Colon (tissue), 2 donors: Measurements from ENCODE around the gene SORBS1.

Experiments used
- FAIRE-seq: peaks from 2 replicates; lab custom pipeline; 2012; peaks lifted over from hg19 to GRCh38; lab: Jason Lieb, UNC
- donor health status: control.
- donor health status: control.

SORBS1 gene

DNA sequence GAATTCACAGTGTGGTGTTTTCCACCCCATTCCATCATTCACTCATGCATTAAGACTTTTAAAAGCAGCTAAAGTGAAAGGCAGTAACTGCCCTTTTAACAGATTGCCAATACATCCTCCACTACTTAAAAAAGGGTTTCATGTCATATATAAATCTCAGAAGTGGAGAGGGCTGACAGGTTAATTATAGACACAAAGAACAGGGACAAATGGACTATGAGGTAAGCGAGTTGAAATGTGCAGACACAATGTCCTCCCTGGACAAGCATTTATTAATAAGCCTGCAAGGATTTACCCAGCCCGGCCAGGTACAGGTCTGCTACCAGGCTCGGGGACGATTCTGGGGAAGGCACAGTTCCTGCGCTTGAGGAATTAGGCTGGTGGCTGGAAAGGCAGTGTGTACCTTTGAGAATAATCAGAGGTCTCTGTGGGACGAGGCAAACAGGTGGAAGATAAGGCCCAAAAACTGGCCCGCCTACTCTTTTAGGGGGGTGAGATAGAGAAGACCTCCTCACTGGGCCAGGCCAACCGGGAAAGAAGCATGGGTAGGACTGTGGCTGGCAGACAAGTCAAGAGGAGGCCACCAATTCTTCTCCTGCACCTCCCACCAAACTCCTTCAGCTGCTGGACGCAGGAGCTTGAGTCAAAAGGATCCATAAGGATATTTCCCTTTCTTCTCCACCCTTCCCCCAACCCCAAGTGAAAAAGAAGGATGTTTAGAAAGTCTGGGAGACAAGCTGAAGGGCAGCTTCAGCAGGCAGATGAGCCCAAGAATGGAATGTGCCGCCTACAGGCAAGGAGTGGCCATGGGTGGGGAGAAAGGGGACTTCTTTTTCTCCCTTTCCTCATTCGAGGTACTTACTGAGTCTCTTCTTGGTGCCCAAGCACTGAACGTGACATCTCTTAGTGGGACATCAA lies 271.9 kb downstream of the SORBS1 start:
- FAIRE-seq, result no peak

DNA sequence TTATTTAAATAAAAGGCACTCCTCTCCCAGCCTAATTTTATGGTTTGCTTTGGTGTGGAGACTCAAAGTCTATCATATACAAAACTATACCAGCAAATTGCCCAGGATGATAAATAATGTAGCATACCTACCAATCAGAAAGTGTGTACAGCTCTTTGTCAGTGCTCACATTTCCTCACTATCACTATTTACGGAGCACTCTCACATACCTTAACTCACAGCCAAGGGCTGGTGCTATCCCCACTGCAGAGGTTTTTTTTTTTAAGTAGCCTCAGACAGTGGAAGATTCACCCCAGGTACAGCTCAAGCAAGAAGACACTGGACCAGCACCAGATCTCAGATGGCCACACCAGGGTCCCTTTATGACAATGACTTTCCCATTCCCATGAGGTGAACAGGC lies 272.9 kb downstream of the SORBS1 start:
- no peak for FAIRE-seq

GRCh38 chr10:95287281-95287680 lies 273.9 kb downstream of the SORBS1 start:
- FAIRE-seq, result no peak

- no peak for FAIRE-seq
Observed at GRCh38 chr10:95286707-95287106, 274.5 kb downstream of the SORBS1 start.

- no peak for FAIRE-seq
Observed at GRCh38 chr10:95285556-95285955, 275.6 kb downstream of the SORBS1 start.

DNA sequence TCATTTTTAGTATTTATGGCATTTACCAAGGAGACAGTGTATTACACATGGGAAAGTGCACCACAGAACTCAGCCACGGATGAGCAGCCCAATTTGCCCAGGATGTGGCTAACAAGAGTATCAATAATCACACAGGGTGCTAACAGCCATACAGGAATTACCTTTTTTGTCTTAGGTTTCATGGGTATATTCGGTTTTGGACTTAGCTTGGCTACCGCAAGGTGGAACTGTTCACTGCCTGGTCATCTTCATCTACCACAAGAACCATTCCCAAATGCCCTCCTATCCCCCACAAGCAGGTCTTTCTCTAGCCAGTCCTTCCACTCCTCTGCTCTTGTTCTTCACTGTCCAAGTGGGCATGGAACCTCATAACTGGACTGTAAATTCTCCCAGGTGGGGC lies 276.4 kb downstream of the SORBS1 start:
- no peak for FAIRE-seq

- no peak for FAIRE-seq
Observed at GRCh38 chr10:95282107-95282506, 279.1 kb downstream of the SORBS1 start.

DNA sequence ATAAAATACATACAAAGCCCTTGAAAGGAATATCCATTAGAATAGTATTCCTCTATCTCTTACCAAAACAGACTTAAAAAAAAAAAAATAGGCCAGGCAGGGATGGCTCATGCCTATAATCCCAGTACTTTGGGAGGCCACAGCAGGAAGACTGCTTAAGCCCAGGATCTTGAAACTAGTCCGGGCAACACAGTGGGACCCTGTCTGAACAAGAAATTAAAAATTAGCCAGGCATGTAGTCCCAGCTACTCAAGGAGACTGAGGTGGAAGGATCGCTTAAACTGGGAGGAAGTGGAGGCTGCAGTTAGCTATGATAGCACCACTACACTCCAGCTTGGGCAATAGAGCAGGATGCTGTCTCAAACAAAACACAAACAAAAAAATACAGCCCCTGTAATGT lies 280.0 kb downstream of the SORBS1 start:
- FAIRE-seq, result no peak

- no peak for FAIRE-seq
Observed at GRCh38 chr10:95280637-95281036, 280.5 kb downstream of the SORBS1 start.

DNA sequence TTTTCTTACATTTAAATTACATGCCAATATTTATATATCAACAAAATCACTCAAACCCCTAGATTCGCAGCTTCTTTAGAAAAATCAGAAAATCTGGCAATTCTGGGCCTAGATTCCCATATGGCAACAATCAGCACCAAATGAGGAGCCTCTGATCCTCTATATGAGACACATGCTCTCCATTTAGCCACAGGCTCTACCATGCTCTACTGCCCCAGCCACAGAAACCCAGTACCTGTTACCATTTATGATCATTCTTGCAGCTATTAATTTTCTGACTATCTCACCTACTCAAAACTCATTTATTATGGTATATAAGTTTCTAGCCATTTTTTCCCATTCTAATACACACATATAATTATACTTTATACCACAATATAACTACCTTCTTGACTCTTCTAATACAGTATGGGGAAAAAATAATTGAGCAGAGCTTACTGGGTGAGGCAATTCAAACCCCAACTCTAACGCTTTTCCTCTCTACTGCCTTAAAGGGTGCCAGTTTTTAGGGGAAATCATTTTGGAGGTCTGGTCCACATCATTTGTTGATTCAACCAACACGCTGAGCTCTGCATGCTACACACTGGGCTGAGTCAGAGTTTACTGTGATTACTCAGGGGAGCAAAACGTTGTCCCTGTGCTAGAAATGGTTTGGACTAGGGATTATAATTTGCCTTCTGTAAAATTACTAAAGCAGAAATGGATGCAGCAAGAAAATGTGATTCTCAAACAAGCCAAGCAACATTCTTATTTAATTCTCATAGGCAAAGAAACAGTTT lies 281.9 kb downstream of the SORBS1 start:
- no peak for FAIRE-seq

DNA sequence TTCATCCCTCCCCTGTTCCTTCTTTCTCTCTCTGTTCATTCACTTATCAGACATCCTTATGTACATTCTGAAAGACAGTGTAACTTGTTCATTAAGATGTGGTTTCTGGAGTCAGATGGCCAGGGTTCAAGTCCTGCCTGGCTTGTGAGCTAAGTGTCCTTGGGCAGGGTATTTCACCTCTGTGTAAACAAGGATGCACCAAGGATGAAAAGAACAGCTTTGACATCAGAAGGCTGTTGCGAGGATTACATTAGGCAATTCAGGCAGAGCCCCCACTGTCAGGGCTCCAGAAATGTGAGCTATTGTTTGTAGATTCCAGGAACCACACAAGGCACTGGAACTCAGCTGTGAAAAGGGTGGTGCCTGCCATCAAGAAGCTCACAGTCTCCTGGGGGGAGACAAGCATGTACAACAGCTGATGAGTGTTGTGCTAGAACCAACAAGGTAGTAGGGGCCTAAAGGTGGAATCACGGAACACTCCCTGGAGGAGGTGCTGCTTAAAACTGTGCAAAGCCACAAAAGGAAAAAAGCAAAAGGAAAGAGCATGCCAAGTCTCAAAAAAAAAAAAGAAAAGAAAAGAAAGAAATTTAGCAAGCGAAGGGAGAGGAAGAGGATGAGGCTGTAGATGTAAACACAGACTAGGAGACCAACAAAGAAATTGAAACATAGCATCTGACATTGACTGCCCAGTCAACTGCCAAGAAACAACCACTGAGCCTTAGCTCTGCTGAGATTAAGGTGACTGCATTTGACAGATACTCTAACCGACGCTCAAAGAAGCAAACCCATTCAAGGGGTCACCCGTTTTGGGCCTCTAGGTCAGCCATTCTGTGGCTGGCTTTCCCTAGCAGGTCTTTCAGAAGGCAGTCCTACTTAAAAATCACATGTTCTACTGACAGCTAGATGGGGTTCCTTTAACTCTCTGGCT lies 282.8 kb downstream of the SORBS1 start:
- no peak for FAIRE-seq

GRCh38 chr10:95277614-95278013 lies 283.6 kb downstream of the SORBS1 start:
- no peak for FAIRE-seq

DNA sequence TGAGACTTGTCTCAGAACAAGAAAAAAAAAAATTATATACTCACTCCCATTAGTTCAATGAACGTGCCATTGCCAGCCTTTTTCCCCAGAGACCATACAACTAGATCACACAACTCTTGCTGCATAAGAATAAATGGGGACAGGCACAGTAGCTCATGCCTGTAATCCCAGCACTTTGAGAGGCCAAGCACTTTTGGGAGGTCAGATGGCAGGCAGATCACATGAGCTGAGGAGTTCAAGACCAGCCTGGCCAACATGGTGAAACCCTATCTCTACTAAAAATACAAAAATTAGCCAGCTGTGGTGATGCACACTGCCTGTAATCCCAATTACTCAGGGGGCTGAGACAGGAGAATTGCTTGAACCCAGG lies 284.0 kb downstream of the SORBS1 start:
- no peak for FAIRE-seq

GRCh38 chr10:95276367-95277200 lies 284.6 kb downstream of the SORBS1 start:
- FAIRE-seq, result no peak

DNA sequence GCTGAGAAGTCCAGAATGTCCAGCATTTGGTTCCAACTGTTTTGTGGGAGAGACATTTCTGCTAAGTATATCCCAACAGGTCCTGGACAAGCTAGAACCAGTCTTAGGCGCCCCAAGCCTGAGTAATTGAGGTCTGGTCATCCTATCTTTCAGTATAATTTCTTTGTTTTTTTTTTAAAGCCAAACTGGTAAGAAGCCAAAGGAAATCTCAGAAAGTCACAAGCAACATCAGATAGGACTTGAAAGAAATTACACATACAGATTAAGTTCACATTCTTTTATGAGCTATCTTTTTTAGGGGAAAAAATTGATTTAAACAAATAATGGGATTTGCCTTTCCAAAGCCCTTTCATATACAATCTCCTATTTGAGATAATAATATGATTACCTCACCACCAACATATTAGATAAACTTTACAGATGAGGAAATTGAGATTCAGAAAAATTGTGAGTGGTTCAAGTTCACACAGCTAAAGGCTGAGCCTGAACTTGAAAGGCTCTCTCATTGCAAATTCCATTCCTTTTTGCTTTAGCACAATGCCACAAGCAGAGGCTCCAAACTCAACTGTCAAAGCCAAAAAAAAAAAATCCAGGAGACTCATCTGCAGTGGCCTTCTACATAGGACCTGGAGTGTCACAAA lies 285.3 kb downstream of the SORBS1 start:
- FAIRE-seq, result no peak

DNA sequence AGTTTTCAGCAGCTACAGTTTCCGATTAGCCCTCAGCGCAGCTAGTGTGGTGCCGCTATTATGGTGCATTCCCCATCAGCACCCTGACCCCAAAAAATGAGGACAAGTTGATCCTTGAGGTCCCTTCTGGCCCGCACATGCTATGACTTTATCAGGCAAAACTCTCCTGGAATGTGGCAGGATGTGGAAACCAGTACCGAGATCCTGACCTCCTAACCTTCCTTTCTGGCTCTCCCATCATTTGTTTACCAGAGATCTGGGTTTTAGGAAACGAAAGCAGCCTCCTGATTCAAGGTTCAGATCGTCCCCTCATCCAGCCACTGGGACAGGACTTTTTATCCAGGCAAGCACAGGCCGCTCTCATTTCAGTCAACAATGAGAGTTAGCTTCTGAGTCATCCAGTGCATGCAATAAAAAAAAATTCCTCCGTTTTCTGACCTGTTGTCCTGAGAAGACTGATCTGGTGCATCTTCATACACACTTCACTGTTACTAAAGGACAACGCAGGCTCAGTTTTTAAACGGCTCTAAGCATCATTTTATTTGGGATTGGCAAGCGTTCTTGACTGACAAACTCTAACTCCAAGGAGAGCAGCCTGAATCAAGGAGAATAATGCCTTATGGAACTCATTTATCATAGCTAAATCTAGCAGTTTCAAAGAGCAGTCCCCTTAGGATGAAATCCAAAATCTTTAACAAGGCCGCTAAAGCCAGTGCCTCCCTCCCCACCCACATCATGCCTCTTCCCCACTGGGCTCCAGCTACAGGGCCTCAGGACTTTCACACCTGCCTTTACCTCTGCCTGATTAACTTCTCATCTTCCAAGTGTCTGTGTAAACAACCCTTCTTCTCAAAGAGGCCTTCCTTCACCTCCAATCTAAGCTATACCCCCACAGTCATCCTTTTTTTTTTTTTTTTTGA lies 287.5 kb downstream of the SORBS1 start:
- no peak for FAIRE-seq

GRCh38 chr10:95268438-95268837 lies 292.7 kb downstream of the SORBS1 start:
- FAIRE-seq, result no peak

DNA sequence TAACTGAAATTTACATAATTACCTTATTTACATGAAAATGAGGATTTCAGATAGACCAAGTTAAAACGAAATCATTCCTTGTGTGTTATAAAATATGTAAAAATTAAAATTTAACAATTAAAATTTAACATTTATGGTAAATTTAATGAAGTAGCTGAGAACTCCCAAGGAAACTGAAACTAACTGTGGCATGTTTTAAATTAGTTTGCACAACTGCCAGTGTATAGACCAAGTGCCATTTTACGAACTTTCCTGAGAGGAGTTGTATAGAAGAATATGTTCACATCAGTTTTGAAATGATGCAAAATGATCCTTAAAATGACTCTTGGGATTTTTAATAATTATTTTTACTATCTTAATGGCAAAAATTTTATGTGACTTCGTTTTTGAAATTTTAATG lies 293.9 kb downstream of the SORBS1 start:
- FAIRE-seq, result no peak

GRCh38 chr10:95266674-95267095 lies 294.5 kb downstream of the SORBS1 start:
- peak; percentile 96 for FAIRE-seq

- no peak for FAIRE-seq
Observed at GRCh38 chr10:95265572-95265971, 295.6 kb downstream of the SORBS1 start.
